IPS DF 4.7 (cell line): ENCODE measurements around the gene PRICKLE4.
"Not testable (repeated sequence)": the region's sequence is repeated elsewhere in the genome, so short reads cannot be mapped to it uniquely, and the experiment has no call there.

ENCODE experiments used
- DNase-seq: peaks from one replicate; pipeline ENCODE4 v3.0.0-alpha.2; 2013; ENCODE audit warnings: low spot score; ENCODE audit errors: extremely low read depth

The PRICKLE4 gene

DNA sequence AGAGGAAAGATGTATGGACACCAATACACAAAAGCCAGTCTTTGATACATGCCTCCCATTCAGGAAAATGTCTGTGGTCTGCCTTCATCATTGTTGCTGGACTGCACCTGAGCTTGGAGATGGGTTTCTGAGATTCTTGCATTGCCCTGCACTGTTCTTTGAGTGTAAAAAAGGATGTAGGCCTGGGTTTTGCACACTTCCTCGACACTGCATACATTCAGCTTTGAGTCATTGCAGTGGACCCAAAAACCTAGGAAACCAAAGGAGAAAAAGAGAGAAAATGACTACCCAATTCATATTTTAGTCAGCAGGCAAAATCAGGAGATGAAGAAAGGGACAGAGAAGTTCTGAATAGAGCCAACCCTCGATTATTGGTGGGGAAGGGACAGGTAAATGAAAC lies 15.9 kb downstream of the PRICKLE4 start:
- no peak for DNase-seq

DNA sequence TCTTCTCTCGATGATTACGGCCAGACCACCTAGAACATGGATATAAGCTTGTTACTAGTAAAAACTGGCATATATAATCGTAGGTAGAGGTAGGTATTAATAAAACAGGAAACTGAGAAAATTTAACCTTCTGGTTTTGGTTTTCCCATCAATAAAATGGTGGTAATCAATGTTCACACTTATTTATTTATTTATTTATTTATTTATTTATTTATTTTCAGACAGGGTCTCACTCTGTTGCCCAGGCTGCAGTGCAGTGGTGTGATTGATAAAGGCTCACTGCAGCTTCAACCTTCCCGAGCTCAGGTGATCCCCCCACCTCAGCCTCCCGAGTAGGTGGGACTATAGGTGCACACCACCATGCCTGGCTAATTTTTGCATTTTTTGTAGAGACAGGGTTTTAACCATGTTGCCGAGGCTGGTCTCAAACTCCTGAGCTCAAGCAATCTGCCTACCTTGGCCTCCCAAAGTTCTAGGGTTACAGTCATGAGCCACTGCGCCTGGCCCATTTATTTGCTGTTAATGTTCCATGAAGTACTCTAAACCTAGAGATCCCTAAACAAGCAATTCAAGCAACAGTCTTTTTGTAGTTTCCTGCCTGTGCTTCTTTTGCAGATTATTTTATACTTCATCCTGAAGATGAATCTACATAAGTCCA lies 18.4 kb downstream of the PRICKLE4 start:
- DNase-seq: no peak

DNA sequence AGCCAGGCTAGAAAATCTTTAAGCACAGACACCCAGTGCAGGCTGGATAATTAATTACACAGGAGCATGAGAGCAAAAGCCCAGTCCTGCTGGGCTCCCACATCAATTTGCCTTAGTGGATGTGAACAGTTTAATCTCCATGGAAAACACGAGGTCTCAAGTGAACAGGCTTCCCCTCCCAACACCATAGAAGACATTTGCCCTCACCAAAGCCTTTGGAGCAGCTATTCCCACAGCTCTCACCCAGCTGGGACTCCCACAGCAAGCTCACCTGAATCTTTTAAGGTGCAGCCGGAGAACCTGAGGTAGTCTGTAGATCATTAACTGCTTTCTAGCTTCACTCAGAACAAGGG lies 19.0 kb downstream of the PRICKLE4 start:
- no peak for DNase-seq

- DNase-seq: no peak
These were observed 20.8 kb downstream of the PRICKLE4 start for GRCh38 chr6:41801380-41801779.

DNA sequence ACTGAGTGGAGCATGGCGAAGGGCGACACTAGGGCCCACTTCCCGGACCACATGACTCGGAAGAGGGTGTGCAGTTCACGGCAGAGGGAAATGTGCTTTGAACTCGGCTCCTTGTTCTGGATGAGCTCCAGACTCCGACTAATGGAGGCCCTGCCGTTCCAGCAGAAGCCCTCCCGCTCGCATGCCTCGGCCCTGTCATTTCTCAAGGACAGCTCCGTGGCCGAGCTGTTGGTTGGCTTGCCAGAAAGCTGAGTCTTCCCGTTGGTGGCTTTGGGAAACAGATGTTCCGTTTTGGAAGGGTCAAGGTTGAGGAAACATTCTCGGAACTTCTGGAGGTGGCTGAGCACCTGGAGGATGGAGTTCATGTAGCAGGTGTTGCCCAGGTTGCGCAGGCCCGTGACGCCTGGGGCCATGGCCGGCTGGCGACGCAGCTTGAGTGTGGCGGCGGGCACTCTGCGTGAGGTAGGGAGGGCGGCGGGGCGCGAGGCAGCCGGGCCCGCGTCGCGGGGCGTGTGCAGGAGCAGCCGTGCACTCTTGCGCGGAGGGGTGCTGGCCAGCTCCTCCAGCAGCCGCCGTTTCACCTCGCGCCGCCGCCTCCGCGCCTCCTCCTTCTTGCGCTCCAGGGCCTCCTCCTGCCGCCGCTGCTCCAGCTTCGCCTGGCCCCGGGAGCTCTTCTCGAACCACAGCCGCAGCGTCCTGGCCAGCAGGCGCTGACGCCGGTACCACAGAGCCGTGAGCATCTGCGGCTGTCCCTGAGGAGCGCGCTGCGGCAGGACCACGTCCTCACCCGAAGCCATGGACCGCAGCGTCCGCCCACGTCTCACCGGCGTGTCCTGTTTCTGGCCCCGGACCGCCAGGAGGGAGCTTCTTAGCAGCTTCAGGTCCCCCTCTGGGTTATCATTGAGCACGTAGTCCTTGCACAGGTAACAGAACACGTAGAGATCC lies 25.5 kb downstream of the PRICKLE4 start:
- no peak for DNase-seq

GRCh38 chr6:41811095-41811494 lies 30.5 kb downstream of the PRICKLE4 start:
- no peak for DNase-seq

DNA sequence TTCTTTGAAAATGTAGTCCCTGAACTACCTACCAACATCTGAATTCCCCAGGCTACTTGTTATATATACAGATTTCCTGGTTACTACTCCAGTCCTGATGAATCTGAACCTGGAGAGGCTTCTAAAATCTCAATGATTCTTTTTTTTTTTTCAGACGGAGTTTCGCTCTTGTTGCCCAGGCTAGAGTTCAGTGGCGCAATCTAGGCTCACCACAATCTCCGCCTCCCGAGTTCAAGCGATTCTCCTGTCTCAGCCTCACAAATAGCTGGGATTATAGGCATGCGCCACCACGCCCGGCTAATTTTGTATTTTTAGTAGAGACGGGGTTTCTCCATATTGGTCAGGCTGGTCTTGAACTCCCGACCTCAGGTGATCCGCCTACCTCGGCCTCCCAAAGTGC lies 31.4 kb downstream of the PRICKLE4 start:
- DNase-seq: not testable (repeated sequence)

GRCh38 chr6:41813469-41813868 lies 32.9 kb downstream of the PRICKLE4 start:
- DNase-seq: no peak

- DNase-seq: no peak
These were observed 33.4 kb downstream of the PRICKLE4 start for GRCh38 chr6:41813956-41814355.

- no peak for DNase-seq
These were observed 34.0 kb downstream of the PRICKLE4 start for GRCh38 chr6:41814629-41815028.

- no peak for DNase-seq
These were observed 35.0 kb downstream of the PRICKLE4 start for GRCh38 chr6:41815587-41815986.

DNA sequence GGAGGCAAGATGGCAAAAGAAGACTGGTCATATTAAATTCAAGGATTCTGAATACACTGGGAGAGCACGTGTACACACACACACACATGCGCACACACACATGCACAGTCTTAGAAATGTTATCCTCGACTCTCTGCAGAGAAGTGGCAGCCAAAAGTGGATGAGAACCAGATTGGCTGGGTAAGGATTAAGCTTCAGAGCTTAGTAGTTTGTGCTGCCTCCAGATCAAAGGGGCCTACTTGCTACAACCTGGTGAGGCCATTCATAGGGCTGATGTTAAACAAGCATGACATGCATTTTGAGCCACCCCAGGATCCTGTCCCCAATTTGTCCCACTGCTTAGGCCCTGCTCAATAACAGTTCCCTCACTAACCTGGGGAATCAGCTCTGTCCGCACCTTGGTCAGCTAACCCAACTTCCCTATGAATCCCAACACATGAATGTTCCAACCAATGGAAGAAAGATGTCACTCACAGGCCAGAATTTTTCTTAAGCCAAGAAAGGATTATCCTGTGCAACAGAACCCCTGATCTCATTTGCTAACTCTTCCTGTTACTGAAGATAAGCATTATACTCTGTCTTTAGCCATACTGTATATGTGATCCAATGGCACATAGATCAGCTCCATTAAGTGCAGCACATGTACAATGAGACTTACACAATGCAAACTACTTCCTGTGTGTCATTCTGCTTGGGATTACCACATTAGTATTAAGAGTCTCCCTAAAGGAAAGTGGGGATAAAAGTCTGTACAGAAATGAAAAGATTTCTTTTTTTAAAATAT lies 37.9 kb downstream of the PRICKLE4 start:
- no peak for DNase-seq

- DNase-seq: no peak
These were observed 40.7 kb downstream of the PRICKLE4 start for GRCh38 chr6:41821266-41821665.

DNA sequence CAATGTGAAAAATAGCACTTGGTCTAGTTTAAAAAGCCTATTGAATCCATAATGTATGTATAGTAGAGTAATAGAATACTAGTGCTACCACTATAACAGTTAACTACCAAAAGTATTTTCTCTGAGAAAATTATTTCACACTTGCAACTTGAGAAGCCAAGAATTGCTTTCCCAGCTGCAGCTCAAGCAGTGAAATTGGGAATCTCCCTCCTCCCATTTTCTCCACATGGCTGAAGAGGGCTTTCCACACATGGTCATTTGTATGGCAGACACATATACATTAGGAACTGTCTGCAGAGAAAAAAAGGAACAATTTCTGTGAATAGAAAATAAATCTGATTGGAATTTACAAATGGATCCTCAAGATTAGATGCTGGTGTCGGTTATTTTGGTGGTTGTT lies 41.4 kb downstream of the PRICKLE4 start:
- DNase-seq: no peak

DNA sequence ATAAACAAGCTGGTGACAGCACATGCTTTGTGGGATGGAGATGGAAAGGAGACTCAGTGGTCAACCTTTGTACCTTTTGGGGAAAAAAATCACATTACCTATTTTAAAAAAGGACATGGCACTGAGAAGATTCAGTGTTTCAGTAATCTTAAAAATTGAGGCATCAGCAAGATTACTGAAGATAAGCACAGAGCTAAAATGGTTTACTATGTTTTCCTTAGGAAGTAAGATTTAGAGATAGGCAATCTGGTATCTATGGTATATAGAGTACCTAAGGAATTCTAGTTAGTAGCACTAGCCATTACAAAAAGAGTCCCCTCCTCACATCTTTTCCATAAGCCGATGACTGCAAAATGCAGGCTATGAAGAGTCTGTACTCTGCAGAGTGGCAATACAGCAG lies 42.6 kb downstream of the PRICKLE4 start:
- no peak for DNase-seq

GRCh38 chr6:41824571-41825569 lies 44.3 kb downstream of the PRICKLE4 start:
- DNase-seq: no peak

GRCh38 chr6:41826343-41827022 lies 45.9 kb downstream of the PRICKLE4 start:
- no peak for DNase-seq

- no peak for DNase-seq
These were observed 51.7 kb downstream of the PRICKLE4 start for GRCh38 chr6:41832263-41832662.

DNA sequence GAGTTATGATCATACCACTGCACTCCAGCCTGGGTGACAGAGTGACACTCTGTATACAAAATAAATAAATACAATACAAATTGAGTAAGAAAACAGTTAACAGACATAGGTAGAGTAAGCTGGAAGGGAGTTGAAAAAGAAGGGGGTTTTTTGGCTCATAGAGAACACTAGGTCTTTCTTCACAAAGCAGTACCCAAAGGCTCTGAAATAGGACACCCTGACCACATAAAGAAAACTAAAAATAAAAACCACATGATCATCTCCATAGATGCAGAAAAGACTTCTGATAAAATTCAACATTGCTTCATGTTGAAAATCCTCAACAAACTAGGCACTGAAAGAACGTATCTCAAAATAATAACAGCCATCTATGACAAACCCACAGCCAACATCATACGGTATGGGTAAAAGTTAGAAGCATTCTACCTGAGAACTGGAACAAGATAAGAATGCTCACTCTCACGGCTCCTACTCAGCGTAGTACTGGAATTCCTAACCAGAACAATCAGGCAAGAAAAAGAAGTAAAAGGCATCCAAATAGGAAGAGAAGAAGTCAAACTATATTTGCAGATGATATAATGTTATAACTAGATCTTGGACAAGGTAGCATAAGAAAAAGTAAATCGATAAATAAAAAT lies 55.6 kb downstream of the PRICKLE4 start:
- DNase-seq: no peak

DNA sequence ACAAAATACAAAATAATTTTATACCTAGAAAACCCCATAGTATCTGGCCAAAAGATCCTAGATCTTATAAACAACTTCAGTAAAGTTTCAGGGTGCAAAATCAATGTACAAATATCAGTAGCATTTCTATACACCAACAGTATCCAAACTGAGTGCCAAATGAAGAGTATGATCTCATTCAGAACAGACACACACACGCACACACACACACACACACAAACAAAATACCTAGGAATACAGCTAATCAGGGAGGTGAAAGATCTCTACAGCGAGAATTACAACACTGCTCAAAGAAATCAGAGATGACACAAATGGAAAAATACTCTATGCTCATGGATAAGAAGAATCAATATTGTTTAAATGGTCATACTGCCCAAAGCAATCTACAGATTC lies 56.1 kb downstream of the PRICKLE4 start:
- no peak for DNase-seq
